Left cardiac atrium (tissue), 4 donors: ENCODE measurements around the gene WWOX. TPM values are rescaled to one million over a fixed set of nuclear protein-coding genes. Genes with fewer than 3 reads are reported as not detected.

Experiments
- ATAC-seq, 2 donors: fragments of 200-7000 bp; cut with Tn5 transposase; one replicate each; pipeline ENCODE4 v1.9.1; 2020; ENCODE audit warnings: mild to moderate bottlenecking in 2 of 2, moderate library complexity in 2 of 2
- DNase-seq: peaks from one replicate; pipeline ENCODE4 v3.0.0-alpha.2; 2020
- intact Hi-C, 2 donors: fragments of 100-400 bp; cut with DNase I; formaldehyde crosslinking; loops; one replicate each; pipeline versions ENCODE4 v1.14.1 to v1.15.1; 2022 to 2023
- total RNA-seq, 2 donors: library from RNA; stranded (reverse); fragmentation: NEBNext Ultra II Directional; extraction: Animal tissue kit (Norgen Biotek cat#: 25700); gene quantifications; one replicate each; pipeline ENCODE4 v1.2.1, GENCODE V29; 2021
- donor health status: DM: no; HTN: yes; CAD: no.
- donor health status: DM: no; HTN: yes; CAD: no; lungs with severe emphysema.
- donor health status: DM: yes; HTN: yes; CAD: no.
- donor health status: Dilated cardiomyopathy.

WWOX gene
- total RNA-seq, 2 donors from 2014 or later: 7.6 to 8.6 TPM

GRCh38 chr16:78489631-78490030, 390.2 kb downstream of the WWOX start:
- intact Hi-C loops: no loop called here
- ATAC-seq: no peak
- no peak for DNase-seq

- intact Hi-C loops: no loop called here
- ATAC-seq (no peak), DNase-seq (no peak)
Observed at GRCh38 chr16:78490431-78490830, 391.0 kb downstream of the WWOX start.

GRCh38 chr16:78490847-78491246, 391.4 kb downstream of the WWOX start:
- ATAC-seq: no peak
- no peak for DNase-seq
- intact Hi-C loops: no loop called here

GRCh38 chr16:78493573-78493972, 394.1 kb downstream of the WWOX start:
- DNase-seq (no peak), ATAC-seq (no peak)
- intact Hi-C loops: no loop called here

- DNase-seq: no peak
- no peak for ATAC-seq
- intact Hi-C loops: no loop called here
Observed at GRCh38 chr16:78494105-78494504, 394.7 kb downstream of the WWOX start.

GRCh38 chr16:78494674-78495073, 395.2 kb downstream of the WWOX start:
- ATAC-seq: no peak
- DNase-seq: no peak
- intact Hi-C loops: no loop called here

- ATAC-seq: no peak
- intact Hi-C loops: no loop called here
- DNase-seq: no peak
Observed at GRCh38 chr16:78496189-78496588, 396.7 kb downstream of the WWOX start.

- ATAC-seq (no peak), DNase-seq (no peak)
- intact Hi-C loops: no loop called here
Observed at GRCh38 chr16:78499399-78499798, 399.9 kb downstream of the WWOX start.

- DNase-seq: no peak
- intact Hi-C loops: loop anchor here (5.0 to 10.0 kb wide), 3 partner anchors 274 to 1104 kb away; partner anchors contain the start of gene MAF (in 2 of the 2)
- no peak for ATAC-seq
Observed at GRCh38 chr16:78500659-78501270, 401.3 kb downstream of the WWOX start.

GRCh38 chr16:78501744-78502143, 402.3 kb downstream of the WWOX start:
- DNase-seq: no peak
- intact Hi-C loops: loop anchor here (2.0 to 10.0 kb wide), 4 partner anchors 269 to 1103 kb away; partner anchors contain the start of gene MAF (in 2 of the 2)
- ATAC-seq: no peak

- intact Hi-C loops: loop anchor here (2.0 to 10.0 kb wide), 4 partner anchors 268 to 1102 kb away; partner anchors contain the start of gene MAF (in 2 of the 2)
- DNase-seq (no peak), ATAC-seq (no peak)
Observed at GRCh38 chr16:78502812-78503350, 403.4 kb downstream of the WWOX start.

- ATAC-seq (no peak), DNase-seq (no peak)
- intact Hi-C loops: loop anchor here (2.0 to 10.0 kb wide), 4 partner anchors 267 to 1101 kb away; partner anchors contain the start of gene MAF (in 2 of the 2)
Observed at GRCh38 chr16:78503602-78504001, 404.1 kb downstream of the WWOX start.

- intact Hi-C loops: loop anchor here (5.0 to 10.0 kb wide), 3 partner anchors 270 to 1100 kb away; partner anchors contain the start of gene MAF (in 2 of the 2)
- ATAC-seq (peak; percentile 4 to 16), DNase-seq (peak; percentile 33)
Observed at GRCh38 chr16:78504401-78504851, 405.0 kb downstream of the WWOX start.

- intact Hi-C loops: loop anchor here in 1 of 2 donors (10.0 kb wide), 2 partner anchors 270 to 1100 kb away; partner anchors contain the start of gene MAF
- ATAC-seq: peak in 1 of 2 donors; percentile 1
Observed at GRCh38 chr16:78505036-78505435, 405.6 kb downstream of the WWOX start.

GRCh38 chr16:78505544-78506366, 406.3 kb downstream of the WWOX start:
- ATAC-seq (peak; percentile 90 to 91), DNase-seq (peak; percentile 76)
- intact Hi-C loops: loop anchor here in 1 of 2 donors (10.0 kb wide), 2 partner anchors 269 to 1099 kb away; partner anchors contain the start of gene MAF

More at GRCh38 chr16:78505036-78505435, 405.6 kb downstream of the WWOX start:
- DNase-seq: no peak

- intact Hi-C loops: loop anchor here in 1 of 2 donors (10.0 kb wide), 2 partner anchors 268 to 1098 kb away; partner anchors contain the start of gene MAF
- ATAC-seq (no peak), DNase-seq (no peak)
Observed at GRCh38 chr16:78506367-78507193, 407.1 kb downstream of the WWOX start.

GRCh38 chr16:78507576-78507975, 408.1 kb downstream of the WWOX start:
- no peak for DNase-seq
- ATAC-seq: no peak
- intact Hi-C loops: loop anchor here in 1 of 2 donors (10.0 kb wide), 2 partner anchors 267 to 1097 kb away; partner anchors contain the start of gene MAF

GRCh38 chr16:78509965-78510364, 410.5 kb downstream of the WWOX start:
- ATAC-seq: no peak
- DNase-seq: no peak
- intact Hi-C loops: loop anchor here in 1 of 2 donors (10.0 kb wide), 2 partner anchors 265 to 1095 kb away; partner anchors contain the start of gene MAF
